NCI-H2081 treated with DMSO at 0.1 percent for 48 hours (cell line): ENCODE data around the gene MARCHF10.
"Not testable (repeated sequence)": the region's sequence is repeated elsewhere in the genome, so short reads cannot be mapped to it uniquely, and the experiment has no call there.

Experiments used
- DNase-seq: peaks from one replicate; lab custom pipeline; 2025; lab: John Stamatoyannopoulos, UW

The MARCHF10 gene

GRCh38 chr17:62696256-62696655, 111.9 kb downstream of the MARCHF10 start:
- DNase-seq = no peak

DNA sequence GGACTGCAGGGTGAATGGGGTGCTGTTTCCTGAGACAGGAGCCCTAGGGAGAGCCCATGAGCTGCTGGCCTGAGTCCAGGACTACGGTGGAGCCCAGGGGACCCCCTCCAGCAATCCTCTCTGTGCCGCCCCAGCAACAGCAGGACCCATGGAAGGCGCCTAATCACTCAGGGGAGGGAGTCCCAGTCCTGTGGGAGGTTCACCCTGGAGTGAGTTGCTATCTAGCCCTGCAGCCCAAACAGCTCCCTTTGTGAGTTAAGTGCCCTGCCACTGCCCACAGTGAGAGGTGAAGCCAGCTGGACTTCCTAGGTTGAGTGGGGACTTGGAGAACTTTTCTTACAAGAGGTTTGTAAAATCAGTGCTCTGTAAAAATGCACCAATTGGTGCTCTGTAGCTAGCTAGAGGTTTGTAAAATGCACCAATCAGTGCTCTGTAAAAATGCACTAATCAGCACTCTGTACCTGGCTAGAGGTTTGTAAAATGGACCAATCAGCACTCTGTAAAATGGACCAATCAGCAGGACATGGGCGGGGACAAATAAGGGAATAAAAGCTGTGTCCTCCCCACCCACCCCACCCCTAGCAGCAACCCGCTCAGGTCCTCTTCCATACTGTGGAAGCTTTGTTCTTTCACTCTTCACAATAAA, 112.9 kb downstream of the MARCHF10 start:
- not testable (repeated sequence) for DNase-seq

DNA sequence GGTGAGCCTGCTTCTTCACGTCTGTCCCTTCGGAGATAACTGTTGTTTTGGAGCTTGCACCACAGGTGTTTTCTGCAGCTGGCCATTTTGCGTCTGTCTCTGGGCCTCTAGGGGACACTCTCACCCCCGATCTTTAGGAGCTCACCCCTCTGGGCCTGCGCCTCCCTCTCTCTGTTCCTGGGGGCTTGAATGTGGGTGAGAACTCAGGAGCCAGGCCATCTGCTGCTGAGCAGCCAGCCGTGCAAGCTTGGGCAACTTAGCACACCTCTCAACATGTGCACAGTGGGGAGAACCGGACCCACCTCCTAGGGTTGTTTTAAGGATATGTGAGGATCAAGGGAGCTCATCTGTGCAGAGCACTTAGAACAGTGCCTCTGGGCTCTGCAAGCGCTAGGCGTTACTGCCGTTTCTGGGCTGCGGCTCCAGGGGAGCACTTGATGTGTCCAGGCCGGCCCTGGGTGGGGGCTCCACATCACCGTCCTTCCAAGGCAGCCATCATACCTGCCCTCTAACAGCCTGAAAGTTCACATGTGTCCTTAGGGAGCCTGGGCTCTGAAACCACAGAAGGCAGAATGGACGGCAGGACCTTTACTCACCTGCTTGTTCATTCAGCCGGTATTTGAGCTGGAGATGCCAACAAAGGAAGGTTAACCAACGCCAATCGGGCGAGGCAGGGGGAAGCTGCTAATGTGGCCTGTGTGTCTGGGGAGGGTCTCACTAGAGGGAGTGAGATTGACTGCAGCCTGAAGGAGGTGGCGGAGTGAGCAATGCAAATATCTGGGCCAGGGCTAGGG, 114.3 kb downstream of the MARCHF10 start:
- DNase-seq = no peak

GRCh38 chr17:62692721-62693431, 115.2 kb downstream of the MARCHF10 start:
- no peak for DNase-seq

DNA sequence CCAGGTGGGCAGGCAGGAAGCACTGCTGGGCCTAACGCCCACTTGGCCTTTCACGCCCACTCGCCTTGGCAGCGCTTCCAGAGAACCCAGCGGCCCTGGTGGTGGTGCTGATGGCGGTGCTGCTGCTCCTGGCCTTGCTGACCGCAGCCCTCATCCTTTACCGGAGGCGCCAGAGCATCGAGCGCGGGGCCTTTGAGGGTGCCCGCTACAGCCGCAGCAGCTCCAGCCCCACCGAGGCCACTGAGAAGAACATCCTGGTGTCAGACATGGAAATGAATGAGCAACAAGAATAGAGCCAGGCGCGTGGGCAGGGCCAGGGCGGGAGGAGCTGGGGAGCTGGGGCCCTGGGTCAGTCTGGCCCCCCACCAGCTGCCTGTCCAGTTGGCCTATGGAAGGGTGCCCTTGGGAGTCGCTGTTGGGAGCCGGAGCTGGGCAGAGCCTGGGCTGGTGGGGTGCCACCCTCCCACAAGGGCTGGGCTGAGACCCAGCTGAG, 115.9 kb downstream of the MARCHF10 start:
- DNase-seq = no peak

DNA sequence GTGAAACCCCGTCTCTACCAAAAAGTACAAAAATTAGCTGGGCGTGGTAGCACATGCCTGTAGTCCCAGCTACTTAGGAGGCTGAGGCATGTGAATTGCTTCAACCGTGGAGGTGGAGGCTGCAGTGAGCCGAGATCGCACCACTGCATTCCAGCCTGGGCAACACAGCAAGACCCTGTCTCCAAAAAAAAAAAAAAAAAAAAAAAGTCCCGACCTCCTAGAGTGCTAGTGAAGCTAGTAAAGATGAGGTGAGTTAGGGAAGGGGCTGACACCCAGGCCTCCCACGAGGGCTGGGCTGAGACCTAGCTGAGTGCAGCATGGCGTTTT, 116.6 kb downstream of the MARCHF10 start:
- DNase-seq = not testable (repeated sequence)

- no peak for DNase-seq
These were observed 117.8 kb downstream of the MARCHF10 start for GRCh38 chr17:62690168-62690897.

GRCh38 chr17:62689441-62690167, 118.5 kb downstream of the MARCHF10 start:
- no peak for DNase-seq

DNA sequence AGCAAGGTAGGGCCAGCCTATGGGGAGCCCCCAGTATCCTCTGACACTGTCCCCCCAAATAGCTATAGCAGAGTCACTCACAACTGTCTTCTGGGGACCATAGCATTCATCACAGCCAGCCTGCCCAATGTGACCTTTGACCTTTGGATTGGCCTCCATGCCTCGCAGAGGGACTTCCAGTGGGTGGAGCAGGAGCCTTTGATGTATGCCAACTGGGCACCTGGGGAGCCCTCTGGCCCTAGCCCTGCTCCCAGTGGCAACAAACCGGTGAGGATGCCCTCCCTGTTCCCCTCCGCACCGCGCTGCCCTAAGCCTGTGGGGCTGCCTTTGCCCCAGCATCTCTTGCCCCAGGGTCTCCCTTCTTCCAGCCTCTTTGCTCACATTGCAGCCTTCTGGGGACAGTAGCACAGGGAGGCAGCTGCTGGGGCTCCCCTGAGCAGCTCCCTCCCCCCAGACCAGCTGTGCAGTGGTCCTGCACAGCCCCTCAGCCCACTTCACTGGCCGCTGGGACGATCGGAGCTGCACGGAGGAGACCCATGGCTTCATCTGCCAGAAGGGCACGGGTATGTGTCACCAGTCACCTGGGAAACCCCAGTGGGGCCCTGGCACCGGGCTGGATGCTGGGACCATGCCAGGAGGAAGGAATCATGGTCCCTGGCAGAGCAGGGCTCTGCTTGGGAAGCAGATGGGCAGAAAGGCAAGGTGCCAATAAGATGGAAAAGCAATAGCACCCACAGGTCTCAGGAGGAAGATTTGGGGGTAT, 119.5 kb downstream of the MARCHF10 start:
- DNase-seq = no peak

GRCh38 chr17:62687997-62688396, 120.1 kb downstream of the MARCHF10 start:
- no peak for DNase-seq

DNA sequence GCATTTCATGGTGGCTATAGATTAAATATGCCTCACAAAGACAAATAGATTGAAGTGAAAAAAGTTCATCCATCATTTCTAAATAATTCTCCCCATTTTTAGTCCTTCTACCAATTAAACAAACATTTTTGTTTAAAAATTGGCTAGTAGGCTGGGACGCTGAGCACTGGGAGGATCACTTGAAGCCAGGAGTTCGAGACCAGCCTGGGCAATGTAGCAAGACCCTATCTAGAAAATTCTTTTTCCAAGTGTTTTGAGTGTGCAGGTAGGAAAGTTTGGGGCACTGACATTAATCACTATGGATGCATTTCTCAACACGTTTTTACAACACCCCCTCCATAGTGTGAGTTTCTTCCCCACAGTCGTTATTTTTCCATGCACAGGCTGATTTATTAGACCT, 123.9 kb downstream of the MARCHF10 start:
- no peak for DNase-seq

DNA sequence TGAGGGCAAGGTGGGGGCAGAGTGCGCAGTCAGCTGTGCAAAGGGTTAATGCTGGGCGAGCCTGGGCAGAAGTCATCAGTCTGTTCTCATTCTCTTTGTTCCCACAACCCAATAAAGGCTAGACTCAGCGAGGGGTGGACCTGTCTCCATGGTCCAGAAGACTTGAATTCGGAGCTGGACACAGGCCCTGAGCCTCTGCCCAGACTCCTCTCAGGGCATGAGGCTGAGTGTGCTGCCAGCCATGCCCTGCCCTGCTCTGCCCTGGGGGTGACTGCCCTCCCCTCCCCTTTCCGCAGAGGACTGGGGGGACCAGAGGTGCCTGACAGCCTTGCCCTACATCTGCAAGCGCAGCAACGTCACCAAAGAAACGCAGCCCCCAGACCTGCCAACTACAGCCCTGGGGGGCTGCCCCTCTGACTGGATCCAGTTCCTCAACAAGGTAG, 126.2 kb downstream of the MARCHF10 start:
- no peak for DNase-seq

GRCh38 chr17:62681061-62681938, 126.8 kb downstream of the MARCHF10 start:
- DNase-seq = no peak

GRCh38 chr17:62680541-62681052, 127.5 kb downstream of the MARCHF10 start:
- DNase-seq = no peak

GRCh38 chr17:62679866-62680377, 128.2 kb downstream of the MARCHF10 start:
- no peak for DNase-seq

- DNase-seq = no peak
These were observed 129.7 kb downstream of the MARCHF10 start for GRCh38 chr17:62678214-62678919.

DNA sequence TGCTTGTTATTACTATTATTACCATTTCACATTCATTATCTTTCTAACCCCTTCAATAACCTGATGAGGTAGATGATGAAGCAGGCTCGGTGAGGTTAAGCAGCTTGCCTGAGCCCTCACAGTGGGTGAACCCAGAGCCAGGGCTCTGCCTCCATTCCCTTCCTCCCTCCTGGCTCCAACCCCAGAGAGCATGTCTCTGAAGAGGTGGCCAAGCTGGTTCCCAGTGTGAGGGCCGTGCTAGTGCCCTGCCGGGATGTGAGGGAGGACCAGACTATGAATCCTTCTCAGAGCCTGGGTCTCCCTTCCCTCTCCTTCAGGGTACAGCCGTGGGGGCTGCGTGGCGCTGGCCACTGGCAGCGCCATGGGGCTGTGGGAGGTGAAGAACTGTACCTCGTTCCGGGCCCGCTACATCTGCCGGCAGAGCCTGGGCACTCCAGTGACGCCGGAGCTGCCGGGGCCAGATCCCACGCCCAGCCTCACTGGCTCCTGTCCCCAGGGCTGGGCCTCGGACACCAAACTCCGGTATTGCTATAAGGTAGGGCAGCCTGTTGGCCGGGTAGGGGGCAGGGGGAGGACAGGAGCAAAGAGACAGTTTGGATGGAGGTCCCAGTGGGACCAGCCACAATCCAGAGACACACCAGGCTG, 131.0 kb downstream of the MARCHF10 start:
- no peak for DNase-seq
